ENCODE data around the gene IGF1R.

IGF1R gene

GRCh38 chr15:98794211-98794610 is 145.9 kb downstream of the IGF1R start:
- no peak overlapping the region for H3K27ac ChIP-seq
- TF ChIP-seq ZFX (IDR thresholded peaks at IDR 0.05) (no peak), CTCF (conservative IDR thresholded peaks at IDR 0.05) (no peak)

- H3K27ac ChIP-seq = no peak overlapping the region
- TF ChIP-seq CTCF (conservative IDR thresholded peaks at IDR 0.05) (no peak), ZFX (IDR thresholded peaks at IDR 0.05) (no peak)
Measured at GRCh38 chr15:98794748-98795147, 146.4 kb downstream of the IGF1R start.

- TF ChIP-seq ZFX (IDR thresholded peaks at IDR 0.05) = no peak
- TF ChIP-seq CTCF (conservative IDR thresholded peaks at IDR 0.05) = no peak
- peak overlapping the region; percentile 69 for H3K27ac ChIP-seq
Measured at GRCh38 chr15:98795980-98796379, 147.6 kb downstream of the IGF1R start.

- TF ChIP-seq ZFX (IDR thresholded peaks at IDR 0.05) = no peak
- TF ChIP-seq CTCF (conservative IDR thresholded peaks at IDR 0.05) = peak; percentile 16; the same call in 1 of the 2 replicates
- peak overlapping the region; percentile 69 for H3K27ac ChIP-seq
Measured at GRCh38 chr15:98796685-98797357, 148.5 kb downstream of the IGF1R start.

- peak overlapping the region; percentile 69 for H3K27ac ChIP-seq
Measured at GRCh38 chr15:98798375-98798893, 150.1 kb downstream of the IGF1R start.

GRCh38 chr15:98799461-98800390 is 151.4 kb downstream of the IGF1R start:
- TF ChIP-seq ZFX (IDR thresholded peaks at IDR 0.05) = no peak
- no peak for TF ChIP-seq CTCF (conservative IDR thresholded peaks at IDR 0.05)
- H3K27ac ChIP-seq = peak overlapping the region; percentile 69

More at GRCh38 chr15:98798375-98798893, 150.1 kb downstream of the IGF1R start:
- TF ChIP-seq CTCF (conservative IDR thresholded peaks at IDR 0.05) (no peak), ZFX (IDR thresholded peaks at IDR 0.05) (no peak)
